Astrocyte of the hippocampus (primary cell): ENCODE measurements around the gene NOP53.
"Not testable (repeated sequence)": the region's sequence is repeated elsewhere in the genome, so short reads cannot be mapped to it uniquely, and the experiment has no call there.

Experiments
- DNase-seq: peaks from one replicate; pipeline ENCODE4 v3.0.0; 2011; ENCODE audit warnings: low read depth, low spot score

The NOP53 gene

DNA sequence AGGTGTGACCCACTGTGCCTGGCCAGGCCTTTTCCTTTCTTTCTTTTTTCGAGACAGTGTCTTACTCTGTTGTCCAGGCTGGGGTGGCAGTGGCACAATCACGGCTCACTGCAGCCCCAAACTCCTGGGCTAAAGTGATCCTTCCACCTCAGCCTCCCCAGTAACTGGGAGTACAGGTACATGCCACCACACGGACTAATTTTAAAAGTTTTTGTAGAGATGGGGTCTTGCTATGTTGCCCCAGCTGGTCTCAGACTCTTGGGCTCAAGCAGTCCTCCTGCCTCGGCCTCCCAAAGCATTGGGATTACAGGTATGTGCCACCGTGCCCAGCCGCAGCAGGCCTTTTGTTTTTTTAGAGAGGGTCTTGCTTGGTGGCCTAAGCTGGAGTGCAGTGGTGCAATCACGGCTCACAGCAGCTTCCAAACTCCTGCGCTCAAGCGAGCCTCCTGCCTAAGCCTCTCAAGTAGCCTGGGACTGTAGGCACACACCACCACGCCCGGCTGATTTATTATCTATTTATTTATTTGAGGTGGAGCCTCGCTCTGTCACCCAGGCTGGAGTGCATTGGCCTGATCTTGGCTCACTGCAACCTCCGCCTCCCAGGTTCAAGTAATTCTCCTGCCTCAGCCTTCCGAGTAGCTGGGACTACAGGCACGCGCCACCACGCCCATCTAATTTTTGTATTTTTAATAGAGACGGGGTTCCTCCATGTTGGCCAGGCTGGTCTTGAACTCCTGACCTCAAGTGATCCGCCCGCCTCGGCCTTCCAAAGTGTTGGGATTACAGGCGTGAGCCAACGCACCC is 32.1 kb downstream of the NOP53 start:
- DNase-seq: not testable (repeated sequence)

DNA sequence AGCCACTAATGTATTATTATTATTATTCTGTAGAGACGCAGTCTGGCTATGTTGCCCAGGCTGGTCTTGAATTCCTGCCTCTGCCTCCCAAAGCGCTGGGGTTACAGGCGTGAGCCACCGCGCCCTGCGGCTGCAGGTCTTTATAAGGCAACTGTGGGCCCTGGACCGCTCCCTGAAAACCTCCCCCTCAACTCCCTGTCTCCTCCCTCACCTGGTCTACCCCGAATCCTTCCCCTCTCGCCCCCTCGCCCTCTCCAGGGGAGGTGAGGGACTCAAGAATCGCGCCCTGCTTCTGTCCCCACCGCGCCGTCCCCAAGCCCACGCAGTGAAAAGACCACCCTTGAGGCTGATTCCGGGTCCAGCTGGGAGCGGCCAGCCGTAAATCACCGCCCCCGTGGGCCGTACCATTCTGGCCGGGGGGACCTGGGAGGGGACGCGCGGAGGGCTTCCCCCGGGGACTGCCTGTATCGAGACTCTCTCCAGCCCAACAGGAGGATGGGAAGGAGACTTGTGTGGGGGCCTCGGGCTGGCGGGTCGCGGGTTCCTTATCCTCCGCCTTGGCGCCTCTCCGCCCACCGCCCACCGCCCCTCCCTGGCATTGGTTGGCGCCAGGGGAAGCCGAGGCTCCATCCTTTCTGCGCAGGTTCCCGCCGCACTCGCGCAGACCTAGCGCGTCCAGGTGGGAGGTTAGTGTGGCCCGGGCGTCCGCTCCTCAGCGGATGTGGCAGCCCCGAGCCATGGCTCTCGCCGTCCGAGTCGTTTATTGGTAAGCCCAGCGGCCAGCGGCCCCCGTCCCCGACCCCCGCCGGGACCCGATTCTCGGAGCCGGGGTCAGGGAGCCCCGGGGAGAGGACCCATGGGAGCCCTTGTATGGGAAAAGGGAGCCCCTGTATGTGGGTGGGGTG is 33.0 kb downstream of the NOP53 start, which contains the start of gene SELENOW:
Gene SELENOW (plus strand): TSS at position 655 of the 905 bp plus-strand sequence. CDS start 83 bp downstream, at position 738.
- peak; percentile 89 for DNase-seq

DNA sequence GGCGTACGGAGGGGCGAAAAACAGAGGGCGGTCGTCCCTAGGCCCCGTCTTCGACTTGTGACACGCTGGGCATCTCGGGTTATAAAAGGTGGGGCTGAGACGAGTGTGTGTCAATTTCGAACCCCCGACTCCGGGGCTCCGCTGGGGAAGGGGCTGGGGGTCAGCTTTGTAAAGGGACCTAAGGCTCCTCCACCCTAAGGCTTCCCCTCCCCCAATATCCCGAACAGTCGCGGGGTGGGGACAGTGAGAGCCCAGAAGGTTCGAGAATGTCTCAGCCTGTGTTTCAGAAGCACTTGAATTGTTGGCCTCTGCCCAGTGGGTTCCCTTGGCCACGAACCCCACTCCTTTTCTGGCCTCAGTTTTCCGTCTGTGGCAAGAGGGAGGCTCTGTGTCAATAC is 33.6 kb downstream of the NOP53 start:
- peak; percentile 39 for DNase-seq

DNA sequence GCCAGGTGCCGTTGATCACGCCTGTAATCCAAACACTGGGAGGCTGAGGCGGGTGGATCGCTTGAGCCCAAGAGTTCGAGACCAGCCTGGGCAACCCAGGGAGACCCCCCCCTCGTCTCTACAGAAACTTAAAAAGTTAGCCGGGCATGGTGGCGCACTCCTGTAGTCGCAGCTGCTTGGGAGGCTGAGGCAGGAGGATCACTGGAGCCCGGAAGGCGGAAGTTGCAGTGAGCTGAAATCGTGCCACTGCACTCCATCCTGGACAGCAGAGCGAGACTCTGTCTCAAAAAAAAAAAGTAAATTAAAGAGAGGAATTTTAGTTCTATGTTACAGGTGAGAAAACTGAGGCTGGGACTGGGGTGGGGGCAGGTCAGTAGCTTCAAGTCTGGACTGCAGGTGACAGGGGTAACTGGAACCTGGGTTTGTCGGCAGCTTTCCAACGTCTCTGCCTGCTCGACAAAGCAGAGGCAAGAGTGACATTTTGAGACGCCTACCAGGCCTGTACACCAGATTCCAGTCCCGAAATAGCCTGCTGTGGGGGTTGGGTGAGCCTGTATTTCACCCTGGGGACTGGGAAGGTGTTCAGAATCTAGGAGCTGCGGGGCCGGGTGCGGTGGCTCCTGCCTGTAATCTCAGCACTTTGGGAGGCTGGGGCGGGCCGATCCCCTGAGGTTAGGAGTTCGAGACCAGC is 34.3 kb downstream of the NOP53 start:
- no peak for DNase-seq

DNA sequence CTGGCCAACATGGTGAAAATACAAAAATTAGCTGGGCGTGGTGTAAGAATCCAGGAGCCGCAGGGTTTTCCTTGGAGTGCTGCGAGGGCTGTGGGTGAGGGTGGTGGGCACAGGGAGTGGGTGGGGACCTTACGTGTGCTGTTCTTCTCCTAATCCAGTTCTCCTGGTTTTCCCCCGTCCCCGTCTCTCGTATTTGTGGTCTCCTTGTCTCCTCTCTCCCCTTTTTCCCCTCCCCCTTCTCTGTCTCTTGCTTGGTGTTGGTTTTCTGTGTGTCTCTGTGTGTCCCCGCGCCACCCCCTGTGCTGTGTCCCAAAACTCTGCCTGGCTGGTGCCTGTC is 34.8 kb downstream of the NOP53 start:
- no peak for DNase-seq

DNA sequence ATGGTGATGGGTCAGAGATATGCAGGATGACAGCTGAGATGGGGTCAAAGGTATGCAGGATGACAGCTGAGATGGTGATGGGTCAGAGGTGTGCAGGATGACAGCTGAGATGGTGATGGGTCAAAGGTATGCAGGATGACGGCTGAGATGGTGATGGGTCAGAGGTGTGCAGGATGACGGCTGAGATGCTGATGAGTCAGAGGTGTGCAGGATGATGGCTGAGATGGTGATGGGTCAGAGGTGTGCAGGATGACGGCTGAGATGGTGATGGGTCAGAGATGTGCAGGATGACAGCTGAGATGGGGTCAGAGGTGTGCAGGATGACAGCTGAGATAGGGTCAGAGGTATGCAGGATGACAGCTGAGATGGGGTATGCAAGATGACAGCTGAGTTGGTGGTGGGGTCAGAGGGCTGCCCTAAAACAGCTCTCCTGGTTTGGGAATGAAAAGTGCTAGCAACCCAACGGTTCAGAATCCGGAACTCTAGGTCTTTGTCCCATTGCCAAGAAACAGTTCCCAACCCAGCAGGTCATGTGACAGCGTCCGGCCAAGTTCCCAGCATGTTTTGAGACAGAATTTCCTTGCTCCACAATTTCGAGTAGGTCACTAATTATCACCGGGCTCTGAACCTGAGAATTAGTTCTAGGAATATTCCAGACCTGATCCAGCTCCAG is 36.4 kb downstream of the NOP53 start:
- no peak for DNase-seq

DNA sequence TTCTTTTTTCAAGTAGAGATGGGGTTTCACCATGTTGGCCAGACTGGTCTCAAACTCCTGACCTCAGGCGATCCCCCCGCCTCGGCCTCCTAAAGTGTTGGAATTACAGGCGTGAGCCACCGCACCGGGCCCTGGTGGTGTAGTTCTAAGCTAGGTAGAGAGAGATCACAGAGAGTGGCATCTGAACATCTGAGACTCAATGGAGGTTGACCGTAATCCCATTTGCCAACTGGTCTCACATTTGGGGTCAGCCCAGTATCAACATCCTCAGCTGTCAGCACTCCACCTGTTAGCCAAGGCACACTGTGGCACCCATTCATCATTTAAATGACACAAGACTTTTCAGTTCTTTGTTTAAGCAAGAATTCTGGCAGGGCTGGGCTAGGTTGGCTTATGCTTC is 41.2 kb downstream of the NOP53 start:
- no peak for DNase-seq

DNA sequence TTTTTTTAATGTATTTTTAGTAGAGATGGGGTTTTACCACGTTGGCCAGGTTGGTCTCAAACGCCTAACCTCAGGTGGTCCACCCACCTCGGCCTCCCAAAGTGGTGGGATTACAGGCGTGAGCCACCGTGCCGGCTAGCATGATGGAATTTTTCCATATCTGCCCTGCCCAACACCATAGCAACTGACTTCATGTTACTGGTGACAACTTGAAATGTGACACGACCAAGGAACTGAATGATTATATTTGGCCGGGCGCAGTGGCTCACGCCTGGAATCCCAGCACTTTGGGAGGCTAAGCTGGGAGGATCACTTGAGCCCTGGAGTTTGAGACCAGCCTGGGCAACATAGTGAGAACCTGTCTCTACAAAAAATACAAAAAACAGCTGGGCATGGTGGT is 42.0 kb downstream of the NOP53 start:
- not testable (repeated sequence) for DNase-seq

DNA sequence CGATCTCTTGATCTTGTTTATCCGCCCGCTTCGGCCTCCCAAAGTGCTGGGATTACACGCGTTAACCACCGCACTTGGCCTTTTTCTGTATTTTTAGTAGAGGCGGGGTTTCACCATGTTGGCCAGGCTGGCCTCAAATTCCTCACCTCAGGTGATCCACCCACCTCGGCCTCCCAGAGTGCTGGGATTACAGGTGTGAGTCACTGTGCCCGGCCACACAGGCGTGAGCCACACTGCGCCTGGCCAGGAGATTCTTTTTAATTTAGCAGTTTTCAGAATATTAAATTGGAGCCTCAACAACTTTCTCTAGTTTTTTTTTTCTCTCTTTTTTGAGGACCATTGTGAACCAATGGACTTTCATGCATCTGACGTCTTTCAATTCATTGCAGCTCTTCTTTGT is 44.5 kb downstream of the NOP53 start:
- DNase-seq: not testable (repeated sequence)

DNA sequence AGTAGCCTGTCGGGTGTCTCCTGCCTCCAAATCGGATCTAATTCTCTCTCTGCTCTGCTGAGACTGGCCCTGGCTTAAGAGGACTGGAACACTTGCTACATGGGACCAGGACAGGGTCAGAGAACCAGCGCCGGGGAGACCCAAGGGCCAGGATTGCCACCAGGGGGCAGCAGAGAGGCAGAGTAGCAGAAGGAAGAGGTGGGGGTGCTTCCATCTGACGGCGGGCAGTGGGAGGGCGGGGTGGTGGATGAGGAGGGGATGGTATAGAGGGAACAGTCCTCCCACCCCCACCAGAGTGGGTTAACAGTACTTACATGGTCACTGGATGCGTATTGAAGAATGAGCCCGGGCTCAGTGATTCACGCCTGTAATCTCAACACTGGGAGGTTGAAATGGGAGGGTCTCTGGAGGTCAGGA is 45.1 kb downstream of the NOP53 start:
- DNase-seq: peak; percentile 84

DNA sequence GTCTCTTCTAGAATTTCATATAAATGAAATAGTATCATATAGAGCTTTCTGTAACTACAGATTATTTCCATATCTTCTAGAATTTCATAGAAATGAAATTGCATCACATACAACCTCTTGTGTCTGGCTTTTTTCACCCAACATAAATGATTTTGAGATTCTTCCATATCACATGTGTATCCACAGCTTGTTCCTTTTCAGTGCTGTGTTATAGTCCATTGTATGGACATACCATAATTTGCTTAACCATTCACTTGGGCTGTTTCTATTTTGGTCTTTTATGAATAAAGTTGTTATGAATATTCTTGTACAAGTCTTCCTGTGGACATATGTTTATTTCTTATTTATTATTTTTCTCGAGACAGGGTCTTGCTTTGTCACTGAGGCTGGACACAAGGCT is 47.3 kb downstream of the NOP53 start:
- no peak for DNase-seq

DNA sequence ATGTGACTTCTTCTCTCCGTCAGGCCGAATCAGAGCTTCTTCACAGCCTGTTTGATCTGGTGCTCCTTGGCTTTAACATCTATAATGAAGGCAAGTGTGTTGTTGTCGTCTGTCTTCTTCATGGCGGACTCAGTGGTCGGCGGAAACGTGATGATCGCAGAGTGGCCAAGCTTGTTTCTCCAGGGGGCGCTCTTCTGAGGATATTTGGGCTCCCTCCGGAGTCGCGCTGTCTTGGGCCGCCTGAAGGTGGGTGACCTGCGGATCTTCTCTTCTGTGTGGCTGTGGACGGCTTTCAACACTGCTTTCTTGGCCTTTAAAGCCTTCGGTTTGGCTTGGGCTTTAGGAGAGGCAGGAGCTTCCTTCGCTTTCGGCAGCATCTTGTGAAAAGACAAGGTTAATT is 49.2 kb downstream of the NOP53 start:
- DNase-seq: no peak

DNA sequence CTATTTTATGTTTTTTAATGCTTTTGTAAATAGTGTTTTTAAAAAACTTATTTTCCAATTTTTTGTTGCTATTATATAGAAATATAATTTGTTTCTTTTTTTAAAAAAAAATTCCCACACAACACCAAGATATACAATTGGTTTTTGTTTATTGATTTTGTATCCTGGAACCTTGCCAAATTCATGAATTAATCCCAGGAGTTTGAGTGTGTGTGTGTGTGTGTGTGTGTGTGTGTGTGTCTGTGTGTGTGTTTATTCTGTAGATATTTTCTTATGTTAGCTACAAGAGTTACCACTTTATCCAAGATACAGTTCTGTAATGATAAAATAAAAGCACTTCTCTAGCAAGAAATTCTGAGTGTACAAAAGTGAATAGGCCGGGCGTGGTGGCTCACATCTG is 51.4 kb downstream of the NOP53 start:
- DNase-seq: no peak

DNA sequence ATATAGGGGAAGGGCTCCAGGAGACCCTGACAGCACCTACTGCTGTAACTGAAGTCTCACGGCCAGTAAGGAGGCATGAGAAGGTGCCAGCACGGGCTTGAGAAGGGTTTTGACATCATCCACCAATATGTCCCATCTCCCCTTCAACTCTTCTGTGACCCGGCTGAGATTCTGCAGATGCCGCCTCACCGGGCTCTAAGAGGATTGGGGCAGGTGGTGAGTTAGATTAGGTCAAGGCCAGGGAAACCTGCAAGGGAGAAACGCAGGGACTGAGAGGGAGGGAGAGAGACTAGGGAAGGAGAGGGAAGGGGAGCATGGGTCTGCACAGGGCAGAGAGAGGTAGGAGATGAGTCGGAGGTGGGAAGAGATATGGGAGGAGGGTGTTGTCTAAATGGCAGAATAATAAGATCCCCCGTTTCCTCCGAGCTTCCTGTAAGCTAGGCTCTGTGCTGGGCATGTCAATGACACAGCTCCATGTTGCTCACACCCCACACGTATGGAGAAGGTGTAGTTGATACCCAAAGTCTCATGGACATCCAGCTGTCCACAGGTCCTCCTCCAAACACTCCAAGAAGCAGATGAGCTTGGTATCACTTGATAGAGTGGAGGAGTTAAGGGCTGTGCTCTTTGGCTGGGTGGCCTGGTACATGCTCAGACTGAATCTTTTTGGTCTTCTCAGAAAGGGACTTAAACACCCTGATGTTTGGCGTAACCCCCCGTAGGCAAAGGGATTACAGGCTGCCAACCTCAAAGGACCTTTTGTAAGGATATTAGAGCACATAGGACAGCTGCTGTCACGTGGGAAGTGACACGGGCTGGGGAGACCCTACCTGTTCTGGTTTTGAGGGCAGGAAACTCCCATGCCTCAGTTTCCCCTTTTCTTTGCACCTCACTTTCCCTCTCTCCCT is 52.9 kb downstream of the NOP53 start:
- DNase-seq: no peak

DNA sequence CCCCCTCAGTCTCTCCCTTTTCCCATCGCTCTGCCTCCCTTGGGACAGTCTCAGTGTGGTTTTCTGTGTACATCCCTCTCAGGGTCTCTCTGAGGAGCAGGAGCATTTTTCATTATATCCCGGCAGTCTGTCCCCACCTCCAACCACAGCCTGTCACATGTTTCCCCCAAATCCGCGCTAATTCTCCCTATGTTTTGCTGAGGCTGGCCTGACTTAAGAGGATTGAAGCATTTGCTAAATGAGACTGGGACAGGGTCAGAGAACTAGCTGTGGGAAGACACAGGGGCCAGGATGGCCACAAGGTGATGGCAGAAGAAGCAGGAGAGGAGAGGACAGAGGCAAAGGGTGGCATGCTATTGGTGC is 53.5 kb downstream of the NOP53 start:
- DNase-seq: no peak

DNA sequence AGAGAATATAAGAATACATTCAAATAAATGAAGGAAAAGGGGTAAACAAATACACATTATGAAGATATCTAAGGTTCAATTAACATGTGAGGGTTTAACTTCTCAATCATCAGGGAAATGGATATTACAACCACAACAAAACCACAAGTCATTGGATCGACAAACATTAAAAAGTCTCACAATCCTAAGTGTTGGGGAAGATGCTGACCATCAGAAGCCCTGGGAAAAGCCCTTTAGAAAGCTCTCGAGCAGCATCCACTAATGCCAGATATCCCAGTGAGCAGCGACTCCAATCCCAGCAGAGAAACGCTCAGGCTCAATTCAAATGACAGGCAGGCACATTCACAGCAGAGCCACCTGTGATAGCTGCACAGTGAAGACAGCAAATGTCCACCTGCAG is 55.9 kb downstream of the NOP53 start:
- DNase-seq: no peak

DNA sequence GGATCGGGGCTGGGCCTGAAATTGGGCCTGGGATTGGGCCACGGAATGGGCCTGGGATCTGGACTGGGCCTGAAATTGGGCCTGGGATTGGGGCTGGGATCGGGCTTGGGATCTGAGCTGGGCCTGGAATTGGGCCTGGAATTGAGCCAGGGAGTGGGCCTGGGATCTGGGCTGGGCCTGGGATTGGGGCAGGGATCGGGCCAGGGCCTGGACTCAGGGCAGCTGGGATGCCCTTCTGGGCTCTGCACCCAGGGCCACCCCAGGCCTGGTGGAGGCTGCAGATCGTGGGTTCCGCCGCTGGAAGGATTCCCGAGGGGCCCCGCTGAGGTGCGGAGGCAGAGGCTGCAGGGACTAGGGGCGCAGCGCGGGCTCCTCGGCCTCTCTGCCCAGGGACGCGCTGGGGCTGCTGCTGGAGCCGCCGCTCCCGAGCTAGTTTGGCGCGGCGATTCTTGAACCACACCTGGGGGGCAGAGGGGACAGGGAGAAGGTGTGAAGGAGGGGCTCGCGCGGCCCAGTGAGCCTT is 57.2 kb downstream of the NOP53 start:
- DNase-seq: no peak

DNA sequence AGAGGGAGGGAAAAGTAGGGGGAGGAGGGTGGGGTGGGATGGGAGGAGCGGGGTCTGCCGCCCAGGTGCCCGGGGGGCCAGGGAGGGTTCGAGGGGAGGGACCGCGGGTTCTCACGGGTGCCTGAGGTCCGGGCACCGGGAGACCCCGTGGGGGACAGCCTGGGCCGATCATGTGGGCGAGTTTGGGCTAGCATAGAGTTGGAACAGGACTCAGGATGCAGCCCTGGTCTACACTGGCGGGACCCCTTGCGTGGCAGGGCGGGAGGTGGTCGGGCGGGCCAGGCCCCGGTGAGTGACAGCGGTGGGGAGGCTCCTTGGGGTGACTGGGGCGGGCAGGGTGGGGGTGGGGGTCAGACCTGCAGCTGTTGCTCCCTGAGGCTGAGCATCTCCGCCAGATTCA is 57.8 kb downstream of the NOP53 start:
- not testable (repeated sequence) for DNase-seq

DNA sequence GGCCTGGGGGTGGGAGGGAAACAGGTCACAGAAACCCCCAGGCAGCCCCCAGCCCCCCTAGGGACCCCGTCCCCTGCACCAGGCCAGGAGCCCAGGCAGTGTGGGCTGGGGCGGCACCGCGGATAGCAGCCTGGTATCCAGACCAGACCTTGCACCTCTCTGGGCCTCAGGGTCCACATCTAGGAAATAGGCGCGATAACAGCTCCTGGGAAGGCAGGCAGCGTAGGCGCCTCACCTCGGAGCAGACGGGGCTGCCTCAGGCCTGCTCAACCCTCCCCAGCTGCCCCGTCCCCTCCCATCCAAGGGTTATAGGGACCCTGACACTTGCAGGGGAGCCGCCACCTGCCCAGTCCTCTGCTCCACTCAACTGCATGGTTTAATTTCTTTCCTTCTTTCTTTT is 58.3 kb downstream of the NOP53 start:
- DNase-seq: not testable (repeated sequence)

DNA sequence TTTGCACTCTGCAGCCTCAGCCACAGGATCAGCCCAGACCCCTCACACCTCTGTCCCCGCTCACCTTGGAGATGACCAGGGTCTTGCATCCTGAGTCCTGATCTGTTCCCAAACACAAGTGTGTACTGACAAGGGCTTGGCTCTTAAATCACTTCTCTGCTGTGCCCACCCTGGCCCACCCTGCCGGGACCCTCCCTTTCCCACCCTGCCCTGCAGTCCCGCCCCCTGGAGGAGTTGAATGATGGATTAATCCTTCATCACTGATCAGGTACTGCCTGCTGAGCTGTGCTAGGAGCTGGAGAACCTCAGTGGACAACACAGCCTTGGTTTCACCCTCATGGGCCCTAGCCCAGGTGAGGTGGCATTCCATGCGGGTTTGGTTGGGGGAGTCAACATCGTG is 59.1 kb downstream of the NOP53 start, which contains the start of gene TPRX1:
Gene TPRX1 (minus strand): TSS at position 101 of the 400 bp plus-strand sequence. CDS start 12 bp downstream, at position 89.
- DNase-seq: not testable (repeated sequence)
